GM18951 (cell line): ENCODE measurements around the gene BBLN.

Experiments used
- POLR2A ChIP-seq: IDR thresholded peaks from 4 replicates; pipeline ENCODE4 v1.6.1; 2011; ENCODE audit warnings: mild to moderate bottlenecking; ENCODE audit not compliant: insufficient read length, insufficient read depth; ENCODE audit errors: extremely low read depth
- in situ Hi-C: fragments of 300-500 bp; cut with MboI; formaldehyde crosslinking; loops from one replicate; pipeline ENCODE4 v1.12.0; 2022; ENCODE audit warnings: low sequenced_read_pairs, mixed read lengths, inconsistent platforms; ENCODE audit not compliant: unreplicated experiment

BBLN gene

DNA sequence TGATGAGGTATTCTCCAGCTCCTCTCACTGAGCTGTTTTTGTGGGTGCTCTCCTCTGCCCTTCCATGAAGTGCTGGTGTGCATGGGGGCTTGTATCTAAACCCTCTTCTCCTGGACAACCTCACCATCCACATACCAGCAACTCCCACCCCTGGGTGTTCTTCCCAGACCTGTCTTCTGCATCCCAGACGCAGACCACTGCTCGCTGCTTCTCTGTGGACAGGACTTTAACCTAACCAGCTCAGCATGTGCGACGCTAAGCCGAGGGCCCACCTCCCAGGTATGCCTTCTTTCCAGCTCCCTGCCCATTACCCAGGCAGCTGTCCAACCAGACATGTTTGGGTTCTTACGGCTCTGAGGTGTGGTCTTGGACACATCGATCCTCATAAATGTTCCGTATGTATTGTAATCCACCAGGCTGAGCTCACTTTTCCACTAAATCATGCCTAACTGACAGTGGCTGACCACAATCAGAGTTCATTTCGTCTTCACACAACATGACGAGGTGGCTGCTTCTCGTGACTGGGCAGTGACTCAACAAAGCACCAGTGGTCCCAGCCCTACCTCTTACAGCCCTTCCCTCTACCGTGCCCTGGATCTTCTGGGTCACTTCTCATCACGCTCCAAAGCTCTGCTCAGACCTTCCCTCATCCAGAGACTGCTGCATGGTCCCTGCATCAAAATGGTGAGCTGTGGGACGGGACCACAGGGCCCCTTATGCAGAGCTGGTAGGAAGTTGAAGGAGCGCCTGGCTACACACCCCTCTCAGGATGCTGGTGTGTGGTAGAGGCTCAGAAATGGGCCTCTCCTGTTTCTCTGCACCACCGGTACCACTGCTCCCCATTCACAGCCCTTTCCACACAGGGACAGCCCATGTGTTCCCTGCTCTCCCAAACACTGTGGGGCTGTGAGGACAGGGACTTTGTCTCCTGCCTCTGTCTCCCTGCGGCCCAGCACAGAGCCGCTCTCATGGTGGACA is 23.0 kb upstream of the BBLN start:
- no peak for TF ChIP-seq POLR2A
- in situ Hi-C loops, result no loop called here

GRCh38 chr9:128138001-128138400 is 22.1 kb upstream of the BBLN start:
- TF ChIP-seq POLR2A, result no peak
- in situ Hi-C loops, result no loop called here

- in situ Hi-C loops, result no loop called here
- TF ChIP-seq POLR2A, result no peak
Measured at GRCh38 chr9:128139621-128140020, 20.4 kb upstream of the BBLN start.

DNA sequence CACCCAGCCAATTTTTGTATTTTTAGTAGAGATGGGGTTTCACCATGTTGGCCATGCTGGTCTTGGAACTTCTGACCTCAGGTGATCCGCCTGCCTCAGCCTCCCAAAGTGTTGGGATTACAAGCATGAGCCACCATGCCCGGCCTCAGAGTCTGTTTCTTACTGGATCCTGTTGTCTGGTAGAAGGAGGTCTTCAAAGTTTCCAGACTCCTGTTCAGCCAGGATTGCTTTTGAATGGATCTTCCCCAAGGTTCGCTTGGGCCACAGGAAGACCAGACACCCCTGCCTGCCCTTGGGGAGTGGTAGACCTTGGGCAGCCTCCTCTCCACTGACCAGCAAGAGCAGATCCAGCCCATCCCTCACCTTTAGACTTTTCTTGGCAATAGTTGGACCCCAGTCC is 18.5 kb upstream of the BBLN start:
- in situ Hi-C loops, result no loop called here
- TF ChIP-seq POLR2A, result no peak

DNA sequence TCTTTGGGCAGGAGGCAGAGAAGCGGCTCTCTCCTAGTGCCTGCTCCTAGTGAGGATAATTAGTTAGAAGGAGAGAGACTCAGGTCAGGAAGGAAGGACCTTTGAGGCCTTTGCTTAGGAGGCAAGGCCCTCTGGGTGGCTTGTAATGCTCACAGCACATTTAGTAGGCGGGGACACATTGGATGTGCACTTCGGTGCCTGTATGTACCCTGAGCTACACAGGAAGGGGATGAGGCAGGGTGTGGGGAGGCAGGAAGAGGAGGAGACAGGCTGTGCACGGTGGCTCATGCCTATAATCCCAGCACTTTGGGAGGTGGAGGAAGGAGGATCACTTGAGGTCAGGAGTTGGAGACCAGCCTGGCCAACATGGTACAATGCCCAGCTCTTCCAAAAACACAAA is 18.0 kb upstream of the BBLN start:
- no peak for TF ChIP-seq POLR2A
- in situ Hi-C loops, result no loop called here

DNA sequence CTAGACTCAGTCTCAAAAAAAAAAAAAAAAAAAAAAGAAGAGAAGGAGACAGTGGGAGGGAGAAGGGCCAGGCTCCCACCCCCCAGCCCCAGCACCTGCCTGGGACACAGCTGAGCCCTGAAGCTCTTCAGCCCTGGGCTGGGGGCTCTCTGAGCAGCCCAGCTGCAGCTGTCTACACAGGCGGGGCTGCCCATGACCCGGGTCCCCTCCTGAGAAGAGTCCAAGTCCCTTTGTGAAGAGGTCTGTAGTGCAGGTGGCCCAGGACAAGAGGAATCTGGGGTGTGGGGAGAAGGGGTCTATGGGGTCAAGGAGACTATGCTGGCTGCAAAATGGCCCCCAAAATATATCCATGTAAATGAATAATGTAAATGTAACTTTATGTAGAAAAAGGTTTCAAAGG is 17.5 kb upstream of the BBLN start:
- in situ Hi-C loops, result no loop called here
- no peak for TF ChIP-seq POLR2A

GRCh38 chr9:128143525-128144238 is 16.4 kb upstream of the BBLN start:
- no peak for TF ChIP-seq POLR2A
- in situ Hi-C loops, result no loop called here

DNA sequence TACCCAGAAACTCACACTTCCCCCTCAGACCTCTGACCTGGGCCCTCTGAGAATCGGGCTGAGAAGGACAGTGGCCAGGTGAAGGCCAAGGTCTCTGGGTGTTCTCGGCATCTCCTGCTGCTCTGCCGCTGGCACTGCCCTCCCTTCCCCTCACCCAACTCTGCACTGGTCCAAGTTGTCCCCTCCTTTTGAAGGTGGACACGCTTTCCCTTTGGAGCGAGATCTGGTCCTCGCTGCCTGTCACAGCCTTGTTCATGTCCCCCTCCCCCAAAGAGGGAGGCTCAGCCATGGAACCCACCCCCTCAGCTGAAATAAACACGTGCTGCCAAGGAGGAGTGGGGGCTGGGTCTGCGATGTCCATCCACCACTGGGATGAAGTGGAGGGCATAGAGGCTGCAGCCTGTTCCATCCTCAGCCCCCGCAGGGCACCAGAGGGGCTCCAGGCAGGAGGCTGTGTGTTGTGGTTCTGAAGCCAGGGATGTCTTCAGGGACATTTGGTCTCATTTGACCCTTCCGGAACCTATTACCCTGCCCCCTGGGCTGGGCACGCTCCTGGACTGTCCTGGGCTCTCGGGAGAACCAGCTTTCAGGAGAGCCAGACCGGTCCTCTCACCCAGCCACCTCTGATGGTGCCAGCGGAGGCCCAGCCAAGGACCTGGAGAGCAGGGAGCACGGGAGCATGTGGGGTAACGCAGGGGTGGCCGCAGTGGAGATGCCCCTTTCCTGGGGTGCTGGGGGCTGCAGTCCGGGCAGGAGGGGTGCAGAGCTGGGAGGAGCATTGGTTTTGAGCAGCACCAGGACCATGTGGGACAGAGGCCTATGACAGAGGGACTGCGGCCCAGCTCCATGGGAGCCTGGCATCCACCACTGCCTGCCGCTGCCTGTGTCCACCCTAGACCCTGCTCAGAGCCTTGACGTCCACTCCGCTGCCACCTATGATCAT is 15.6 kb upstream of the BBLN start:
- in situ Hi-C loops, result no loop called here

DNA sequence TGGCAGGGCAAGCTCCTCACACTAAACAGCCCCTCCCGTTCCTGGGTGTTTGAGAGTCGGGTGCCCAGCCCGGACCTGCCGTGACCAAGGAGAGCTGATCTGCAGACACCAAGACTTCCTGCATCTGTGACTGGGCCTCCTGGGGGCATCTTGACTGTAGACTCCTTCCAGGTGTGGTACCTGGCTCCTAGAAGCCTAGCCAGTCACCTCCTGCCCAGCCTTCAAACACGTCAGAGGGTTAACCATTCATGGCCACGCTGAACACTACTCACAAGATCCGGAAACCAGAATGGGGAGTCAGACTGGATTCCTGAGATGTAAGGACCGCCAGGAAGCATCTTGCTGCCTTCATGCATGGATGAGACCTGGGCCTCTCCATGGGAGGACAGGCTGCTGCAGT is 14.5 kb upstream of the BBLN start:
- in situ Hi-C loops, result no loop called here
- TF ChIP-seq POLR2A, result no peak

More for the DNA sequence above, 15.6 kb upstream of the BBLN start:
- TF ChIP-seq POLR2A, result no peak

- in situ Hi-C loops, result no loop called here
- no peak for TF ChIP-seq POLR2A
Measured at GRCh38 chr9:128145951-128146351, 14.1 kb upstream of the BBLN start.

DNA sequence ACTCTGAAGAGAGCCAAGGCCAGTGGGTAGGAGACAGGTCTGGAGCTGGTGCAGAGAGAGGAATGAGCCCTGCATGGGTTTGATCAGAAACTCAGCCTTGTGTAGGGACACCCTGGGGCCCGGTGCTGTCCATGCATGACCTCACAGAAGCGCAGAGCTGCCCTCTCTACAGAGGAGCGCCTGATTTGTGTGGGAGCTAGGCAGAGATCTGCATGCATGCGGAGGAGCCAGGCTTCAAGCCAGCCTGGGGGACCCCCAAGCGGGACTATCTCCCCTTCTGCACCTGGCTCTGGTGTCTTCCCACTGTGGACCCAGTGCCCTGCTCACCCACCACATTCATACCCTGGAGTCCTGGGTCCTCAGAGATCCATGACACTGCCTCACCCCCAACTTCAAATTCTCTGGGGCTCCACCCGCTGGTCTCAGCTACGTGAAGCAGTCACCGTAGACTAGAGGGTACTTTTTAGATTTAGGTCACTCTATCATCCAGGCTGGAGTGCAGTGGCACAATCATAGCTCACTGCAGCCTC is 13.4 kb upstream of the BBLN start:
- TF ChIP-seq POLR2A, result no peak
- in situ Hi-C loops, result no loop called here

DNA sequence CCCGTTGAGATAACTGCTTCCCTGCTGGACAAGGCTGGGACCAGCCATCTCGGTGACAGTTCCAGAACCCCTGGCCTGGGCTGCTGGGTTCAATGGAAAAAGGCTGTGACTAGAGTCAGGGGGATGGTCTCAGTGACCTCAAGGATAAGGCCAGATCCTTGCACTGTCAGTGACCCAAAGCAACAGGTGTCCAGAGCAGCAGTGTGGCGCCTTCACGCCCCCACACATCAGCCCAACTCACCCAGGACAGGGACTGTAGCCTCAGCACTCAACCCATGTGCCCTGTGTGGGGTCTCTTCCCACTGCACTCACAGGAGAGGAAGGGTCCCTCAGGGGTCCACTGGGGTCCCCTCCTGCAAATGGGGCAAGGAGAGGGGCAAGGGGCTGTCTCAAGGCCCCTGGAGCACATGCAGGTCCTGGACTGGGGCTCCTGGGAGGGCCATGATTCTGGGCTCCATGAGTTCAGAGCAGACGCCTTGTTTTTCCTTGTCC is 11.5 kb upstream of the BBLN start:
- in situ Hi-C loops, result no loop called here

DNA sequence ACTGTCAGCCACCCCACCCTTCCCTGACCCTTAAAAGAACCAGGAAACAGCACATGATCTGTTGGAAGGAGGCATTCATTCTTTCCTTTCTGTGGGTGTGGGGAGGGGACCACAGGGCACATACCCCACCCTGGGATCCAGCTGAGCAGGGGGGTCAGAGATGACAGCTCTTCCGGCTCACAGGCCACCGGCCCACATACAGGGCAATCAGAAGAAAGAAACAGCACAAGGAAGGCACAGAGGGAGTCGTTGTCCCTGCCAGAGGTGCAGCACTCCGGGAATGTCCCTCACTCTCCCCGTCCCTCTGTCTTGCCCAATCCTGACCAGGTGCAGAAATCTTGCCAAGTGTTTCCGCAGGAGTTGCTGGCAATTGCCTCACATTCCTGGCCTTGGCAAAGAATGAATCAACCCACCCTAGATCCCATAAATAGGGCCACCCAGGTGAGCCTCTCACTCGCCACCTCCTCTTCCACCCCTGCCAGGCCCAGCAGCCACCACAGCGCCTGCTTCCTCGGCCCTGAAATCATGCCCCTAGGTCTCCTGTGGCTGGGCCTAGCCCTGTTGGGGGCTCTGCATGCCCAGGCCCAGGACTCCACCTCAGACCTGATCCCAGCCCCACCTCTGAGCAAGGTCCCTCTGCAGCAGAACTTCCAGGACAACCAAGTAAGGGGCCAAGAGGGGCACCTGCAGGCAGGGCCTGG is 10.9 kb upstream of the BBLN start, which contains the start of gene LCN2:
TSS of gene LCN2 (plus strand) at position 453 of the 701 bp plus-strand sequence. CDS start at position 526, 73 bp downstream.
- no peak for TF ChIP-seq POLR2A
- in situ Hi-C loops, result no loop called here

More for the DNA sequence above, 11.5 kb upstream of the BBLN start:
- no peak for TF ChIP-seq POLR2A
